HepG2 (cell line): ENCODE data around the gene ARHGAP45. TPM values are rescaled to one million over a fixed set of nuclear protein-coding genes. Genes with fewer than 3 reads are reported as not detected.

Source experiments
- E2F2 ChIP-seq: sonication (generic); formaldehyde crosslinking; IDR thresholded peaks from 2 replicates; pipeline ENCODE4 v1.4.0; 2020; ENCODE audit warnings: missing genetic modification reagents, borderline replicate concordance
- ISL2 ChIP-seq: sonication (generic); formaldehyde crosslinking; IDR thresholded peaks from 2 replicates; pipeline ENCODE4 v1.5.0; 2020; ENCODE audit warnings: missing genetic modification reagents
- JARID2 ChIP-seq: sonication (generic); formaldehyde crosslinking; IDR thresholded peaks from 2 replicates; pipeline ENCODE4 v1.8.1; 2023; ENCODE audit warnings: missing genetic modification reagents, inconsistent platforms; ENCODE audit not compliant: insufficient replicate concordance
- MIXL1 ChIP-seq: IDR thresholded peaks from 2 replicates; pipeline ENCODE4 v1.6.1; 2016
- NFIC ChIP-seq: IDR thresholded peaks from 2 replicates; pipeline ENCODE4 v1.6.1; 2012; ENCODE audit warnings: mild to moderate bottlenecking, low read length, inconsistent platforms
- PATZ1 ChIP-seq: sonication (generic); formaldehyde crosslinking; IDR thresholded peaks from 2 replicates; pipeline ENCODE4 v1.4.0; 2020; ENCODE audit warnings: missing genetic modification reagents
- PCBP1 ChIP-seq: fragments of 200-400 bp; formaldehyde crosslinking; IDR thresholded peaks from 2 replicates; pipeline ENCODE4 v1.6.1; 2017; ENCODE audit warnings: mild to moderate bottlenecking, low read depth, low read length, borderline replicate concordance
- POLR2A ChIP-seq, 2 experiments: IDR thresholded peaks; 2 replicates each; pipeline ENCODE4 v1.6.1; 2011; ENCODE audit warnings: low read depth in 2 of 2, low read length in 2 of 2, mild to moderate bottlenecking in 1 of 2, moderate library complexity in 1 of 2; ENCODE audit not compliant: insufficient read depth in 1 of 2
- SALL2 ChIP-seq: sonication (generic); formaldehyde crosslinking; IDR thresholded peaks from 2 replicates; pipeline ENCODE4 v1.8.1; 2023; ENCODE audit warnings: mild to moderate bottlenecking, missing genetic modification reagents, inconsistent platforms
- TCF7L2 ChIP-seq: IDR thresholded peaks from 2 replicates; pipeline ENCODE4 v1.6.1; 2011; ENCODE audit warnings: mild to moderate bottlenecking, low read depth, low read length, moderate library complexity
- ZFP82 ChIP-seq: sonication (generic); formaldehyde crosslinking; IDR thresholded peaks from 2 replicates; pipeline ENCODE4 v1.5.1; 2020; ENCODE audit warnings: mild to moderate bottlenecking, missing genetic modification reagents, borderline replicate concordance
- ZNF138 ChIP-seq: sonication (generic); formaldehyde crosslinking; IDR thresholded peaks from 2 replicates; pipeline ENCODE4 v1.5.0; 2020; ENCODE audit warnings: mild to moderate bottlenecking, low read depth, missing genetic modification reagents
- ZNF275 ChIP-seq: sonication (generic); formaldehyde crosslinking; IDR thresholded peaks from 2 replicates; pipeline ENCODE4 v1.8.0; 2022; ENCODE audit warnings: missing genetic modification reagents, mild to moderate bottlenecking, inconsistent platforms, borderline replicate concordance
- ZNF276 ChIP-seq: sonication (generic); formaldehyde crosslinking; IDR thresholded peaks from 2 replicates; pipeline ENCODE4 v1.4.0; 2020; ENCODE audit warnings: mild to moderate bottlenecking, low read depth, missing genetic modification reagents
- polyA plus RNA-seq, 8 experiments: library from polyadenylated mRNA; depleted of rRNA in 3 of 8; stranded (reverse) in 7 of 8; unstranded in 1 of 8; fragments of >200 nt; fragmentation: Illumina TruSeq in 4 of 8; extraction: Trizol in 4 of 8; gene quantifications; 2 replicates each; pipeline versions ENCODE4 v1.2.1 to v1.2.3, GENCODE V29; 2011 to 2016; ENCODE audit warnings: low read depth in 4 of 8, missing spikeins in 1 of 8, mixed read lengths in 1 of 8; ENCODE audit not compliant: insufficient read depth in 1 of 8
- total RNA-seq, 5 experiments: library from RNA; depleted of rRNA; stranded (reverse); fragments of >200 nt; fragmentation: Illumina TruSeq; extraction: Trizol; gene quantifications; 2 replicates each; pipeline ENCODE4 v1.2.3, GENCODE V29; 2016; ENCODE audit warnings: low read depth in 1 of 5
- TF ChIP-seq, protein P1 (sequence below): sonication (generic); formaldehyde crosslinking; IDR thresholded peaks from 2 replicates; pipeline ENCODE4 v1.4.0; 2020; ENCODE audit warnings: missing genetic modification reagents
- TF ChIP-seq, protein P2 (sequence below), 2 experiments: sonication (generic) in 1 of 2; formaldehyde crosslinking in 1 of 2; IDR thresholded peaks; 2 replicates each; pipeline versions ENCODE4 v1.6.1 to v1.9.0; 2014 to 2022; ENCODE audit warnings: antibody characterized with exemption in 1 of 2, borderline replicate concordance in 1 of 2, inconsistent platforms in 1 of 2, low read depth in 1 of 2, missing genetic modification reagents in 1 of 2

The ARHGAP45 gene
- total and polyA plus RNA-seq, 2 of the 13 experiments (the other 11 are each of a cell fraction or from before 2014, with no cell fraction given): 0.84 to 32.0 TPM

GRCh38 chr19:1046117-1046626 is 20.8 kb upstream of the ARHGAP45 start (continued):
- TF ChIP-seq, protein P1, sequence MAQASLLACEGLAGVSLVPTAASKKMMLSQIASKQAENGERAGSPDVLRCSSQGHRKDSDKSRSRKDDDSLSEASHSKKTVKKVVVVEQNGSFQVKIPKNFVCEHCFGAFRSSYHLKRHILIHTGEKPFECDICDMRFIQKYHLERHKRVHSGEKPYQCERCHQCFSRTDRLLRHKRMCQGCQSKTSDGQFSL: no peak; the same call in none of the 2 replicates
- TF ChIP-seq PCBP1: no peak
- peak; percentile 83; the same call in 1 of the 2 replicates for TF ChIP-seq PATZ1 (CRISPR knock-in tag)
- no peak; a peak in 1 of 4 replicates for TF ChIP-seq POLR2A (IDR thresholded peaks at IDR 0.05; ENCODE audit: insufficient read depth in 1 of 2, low read depth in 2 of 2, low read length in 2 of 2)
- TF ChIP-seq JARID2 (CRISPR knock-in tag): no peak
- TF ChIP-seq, protein P2, sequence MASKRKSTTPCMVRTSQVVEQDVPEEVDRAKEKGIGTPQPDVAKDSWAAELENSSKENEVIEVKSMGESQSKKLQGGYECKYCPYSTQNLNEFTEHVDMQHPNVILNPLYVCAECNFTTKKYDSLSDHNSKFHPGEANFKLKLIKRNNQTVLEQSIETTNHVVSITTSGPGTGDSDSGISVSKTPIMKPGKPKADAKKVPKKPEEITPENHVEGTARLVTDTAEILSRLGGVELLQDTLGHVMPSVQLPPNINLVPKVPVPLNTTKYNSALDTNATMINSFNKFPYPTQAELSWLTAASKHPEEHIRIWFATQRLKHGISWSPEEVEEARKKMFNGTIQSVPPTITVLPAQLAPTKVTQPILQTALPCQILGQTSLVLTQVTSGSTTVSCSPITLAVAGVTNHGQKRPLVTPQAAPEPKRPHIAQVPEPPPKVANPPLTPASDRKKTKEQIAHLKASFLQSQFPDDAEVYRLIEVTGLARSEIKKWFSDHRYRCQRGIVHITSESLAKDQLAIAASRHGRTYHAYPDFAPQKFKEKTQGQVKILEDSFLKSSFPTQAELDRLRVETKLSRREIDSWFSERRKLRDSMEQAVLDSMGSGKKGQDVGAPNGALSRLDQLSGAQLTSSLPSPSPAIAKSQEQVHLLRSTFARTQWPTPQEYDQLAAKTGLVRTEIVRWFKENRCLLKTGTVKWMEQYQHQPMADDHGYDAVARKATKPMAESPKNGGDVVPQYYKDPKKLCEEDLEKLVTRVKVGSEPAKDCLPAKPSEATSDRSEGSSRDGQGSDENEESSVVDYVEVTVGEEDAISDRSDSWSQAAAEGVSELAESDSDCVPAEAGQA (IDR thresholded peaks at IDR 0.05; ENCODE audit: low read depth): 0 out of 2 replicates have a peak, but pooled peaks have one; percentile 28
- TF ChIP-seq, protein P2 (CRISPR knock-in tag; IDR thresholded peaks at IDR 0.05; ENCODE audit: borderline replicate concordance): no peak
- TF ChIP-seq NFIC: no peak
- TF ChIP-seq ZFP82: peak; percentile 71; the same call in 1 of the 2 replicates
- no peak for TF ChIP-seq ISL2 (CRISPR knock-in tag)
- no peak for TF ChIP-seq TCF7L2
- peak; percentile 30; the same call in 1 of the 2 replicates for TF ChIP-seq E2F2 (CRISPR knock-in tag)
- no peak for TF ChIP-seq SALL2
- no peak for TF ChIP-seq ZNF276 (CRISPR knock-in tag)
- no peak for TF ChIP-seq ZNF138 (CRISPR knock-in tag)
- TF ChIP-seq ZNF275 (CRISPR knock-in tag): no peak
- no peak for TF ChIP-seq MIXL1 (CRISPR knock-in tag)
